Fibroblast of villous mesenchyme (primary cell): ENCODE results near the gene NDUFS6. TPM values are rescaled to one million over a fixed set of nuclear protein-coding genes. Genes with fewer than 3 reads are reported as not detected.
A peak's percentile ranks its signal among the peaks of the same experiment; 100 is the strongest.

Experiments
- DNase-seq: peaks from one replicate; pipeline ENCODE4 v3.0.0-alpha.2; 2010; ENCODE audit warnings: low read depth
- H3K4me3 ChIP-seq: 2 replicates; pipeline ENCODE4 v1.5.1; 2011; ENCODE audit warnings: low read depth, mild to moderate bottlenecking, low read length
- total RNA-seq: library from RNA; depleted of rRNA; stranded (reverse); fragments of >200 nt; gene quantifications from 2 replicates; pipeline ENCODE4 v1.2.3, GENCODE V29; 2012
- TF ChIP-seq, protein P1 (sequence below): IDR thresholded peaks from 2 replicates; pipeline ENCODE4 v1.5.1; 2012; ENCODE audit warnings: low read depth, mild to moderate bottlenecking, low read length; ENCODE audit not compliant: insufficient read depth

Gene NDUFS6
- total RNA-seq, 1 donor: 22.9 TPM

DNA sequence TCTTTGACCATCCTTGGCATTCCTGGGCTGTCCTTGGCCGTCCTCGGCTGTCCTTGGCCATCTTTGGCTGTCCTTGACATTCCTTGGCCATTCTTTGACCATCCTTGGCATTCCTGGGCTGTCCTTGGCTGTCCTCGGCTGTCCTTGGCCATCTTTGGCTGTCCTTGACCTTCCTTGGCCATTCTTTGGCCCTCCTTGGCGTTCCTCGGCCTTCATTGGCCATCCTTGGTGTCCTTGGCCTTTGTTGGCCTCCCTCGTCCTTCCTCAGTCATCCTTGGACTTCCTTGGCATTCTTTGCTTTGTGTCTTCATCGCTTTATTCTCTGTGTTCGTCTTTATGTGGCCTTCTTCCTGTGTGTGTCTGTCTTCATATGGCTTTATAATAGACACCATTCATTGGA lies 20.7 kb downstream of the NDUFS6 start:
- no peak overlapping the region for H3K4me3 ChIP-seq
- TF ChIP-seq, protein P1, sequence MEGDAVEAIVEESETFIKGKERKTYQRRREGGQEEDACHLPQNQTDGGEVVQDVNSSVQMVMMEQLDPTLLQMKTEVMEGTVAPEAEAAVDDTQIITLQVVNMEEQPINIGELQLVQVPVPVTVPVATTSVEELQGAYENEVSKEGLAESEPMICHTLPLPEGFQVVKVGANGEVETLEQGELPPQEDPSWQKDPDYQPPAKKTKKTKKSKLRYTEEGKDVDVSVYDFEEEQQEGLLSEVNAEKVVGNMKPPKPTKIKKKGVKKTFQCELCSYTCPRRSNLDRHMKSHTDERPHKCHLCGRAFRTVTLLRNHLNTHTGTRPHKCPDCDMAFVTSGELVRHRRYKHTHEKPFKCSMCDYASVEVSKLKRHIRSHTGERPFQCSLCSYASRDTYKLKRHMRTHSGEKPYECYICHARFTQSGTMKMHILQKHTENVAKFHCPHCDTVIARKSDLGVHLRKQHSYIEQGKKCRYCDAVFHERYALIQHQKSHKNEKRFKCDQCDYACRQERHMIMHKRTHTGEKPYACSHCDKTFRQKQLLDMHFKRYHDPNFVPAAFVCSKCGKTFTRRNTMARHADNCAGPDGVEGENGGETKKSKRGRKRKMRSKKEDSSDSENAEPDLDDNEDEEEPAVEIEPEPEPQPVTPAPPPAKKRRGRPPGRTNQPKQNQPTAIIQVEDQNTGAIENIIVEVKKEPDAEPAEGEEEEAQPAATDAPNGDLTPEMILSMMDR: no peak
- DNase-seq: no peak

DNA sequence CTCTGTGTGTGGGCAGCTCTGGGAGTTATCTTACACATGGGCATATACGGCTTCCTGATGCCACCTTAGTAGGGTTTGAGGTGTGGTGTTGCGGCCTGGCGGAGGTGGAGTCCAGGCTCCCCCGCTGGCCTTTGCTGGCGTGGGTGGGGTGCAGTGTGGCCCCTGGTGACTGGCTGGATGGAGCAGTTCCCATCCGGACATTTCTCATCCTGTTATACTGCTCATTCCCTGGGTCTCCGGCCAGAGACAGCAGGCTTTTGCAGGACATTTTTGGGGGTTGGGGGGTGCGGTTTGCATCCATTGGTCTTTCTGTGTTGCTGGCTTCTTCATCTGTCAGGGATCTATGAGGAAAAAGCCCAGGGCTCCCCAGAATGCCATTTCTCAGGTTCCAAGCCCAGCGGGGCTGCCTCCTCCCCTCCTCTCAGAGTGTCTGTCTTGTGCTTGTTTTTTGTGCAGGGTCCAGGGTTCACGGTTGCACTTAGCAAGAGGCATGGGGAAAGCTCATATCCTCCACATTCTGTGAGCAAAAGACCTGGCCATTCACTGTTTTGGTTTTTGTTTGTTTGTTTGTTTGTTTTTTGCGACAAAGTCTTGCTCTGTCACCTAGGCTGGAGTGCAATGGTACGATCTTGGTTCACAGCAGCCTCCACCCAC lies 22.3 kb downstream of the NDUFS6 start:
- TF ChIP-seq, protein P1: no peak
- no peak for DNase-seq
- H3K4me3 ChIP-seq: no peak overlapping the region

GRCh38 chr5:1824109-1824821 lies 23.1 kb downstream of the NDUFS6 start:
- DNase-seq: no peak
- H3K4me3 ChIP-seq: no peak overlapping the region
- TF ChIP-seq, protein P1: no peak

GRCh38 chr5:1824903-1825841 lies 24.0 kb downstream of the NDUFS6 start:
- DNase-seq: no peak
- TF ChIP-seq, protein P1: no peak
- H3K4me3 ChIP-seq: no peak overlapping the region

DNA sequence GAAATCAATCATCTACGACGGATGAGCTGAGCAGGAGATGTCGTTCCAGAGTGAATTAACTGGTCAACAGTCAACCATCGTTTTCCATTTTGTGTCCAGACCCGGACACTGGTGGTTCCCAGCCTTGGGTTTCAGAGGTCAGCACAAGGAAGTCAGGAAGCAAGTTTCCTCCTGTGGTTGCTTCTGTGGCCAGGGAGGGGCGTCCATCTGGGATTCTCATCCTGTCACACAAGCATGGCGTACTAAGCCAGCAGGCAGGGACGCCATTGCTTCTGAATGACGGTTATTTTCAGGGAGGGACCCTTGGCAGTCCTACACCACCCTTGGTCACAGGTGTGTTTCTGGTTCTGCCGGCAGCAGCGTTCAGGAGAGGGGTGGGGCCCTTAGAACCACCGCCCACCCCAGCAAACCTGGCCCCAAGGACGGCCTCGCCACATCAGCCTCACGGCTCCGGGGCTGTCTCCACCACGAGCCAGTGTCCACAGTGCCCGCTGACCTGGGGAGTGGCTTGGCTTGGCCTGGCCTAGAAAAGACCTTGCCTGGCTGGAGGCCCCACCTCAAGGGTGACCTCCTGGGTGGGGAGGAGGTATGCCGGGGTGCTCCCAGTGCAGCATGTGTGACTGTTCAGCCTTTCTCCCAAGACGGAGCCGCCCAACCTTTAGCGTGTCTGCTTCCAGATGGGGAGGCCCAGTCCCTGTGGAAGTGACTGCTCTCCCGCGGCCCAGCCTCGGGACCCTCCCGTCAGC lies 25.2 kb downstream of the NDUFS6 start:
- DNase-seq: no peak
- TF ChIP-seq, protein P1: no peak
- no peak overlapping the region for H3K4me3 ChIP-seq

GRCh38 chr5:1827025-1827885 lies 26.0 kb downstream of the NDUFS6 start:
- TF ChIP-seq, protein P1: no peak
- peak overlapping the region; percentile 38 for H3K4me3 ChIP-seq
- no peak for DNase-seq
